IMR-90 (cell line): ENCODE results near the gene SMAD7. TPM values are rescaled to one million over a fixed set of nuclear protein-coding genes. Genes with fewer than 3 reads are reported as not detected.

Experiments
- ATAC-seq: fragments of 200-7000 bp; cut with Tn5 transposase; 2 replicates; pipeline ENCODE4 v1.9.1; 2020; ENCODE audit warnings: low read depth, mild to moderate bottlenecking, moderate library complexity
- BruUV-seq: library from RNA; stranded (reverse); fragments of 400-500 nt; replicated peaks from 2 replicates; lab custom pipeline; 2021; lab: Mats Ljungman, UMichigan
- CTCF ChIA-PET: fragments of 300-600 bp; formaldehyde crosslinking; extraction: SDS; loops from one replicate; lab custom pipeline; 2021; ENCODE audit warnings: antibody characterized with exemption; lab: Yijun Ruan, JAX
- POLR2A ChIA-PET: fragments of 300-600 bp; sonication (Branson Sonifier 250); formaldehyde crosslinking; loops from one replicate; lab custom pipeline; 2022; ENCODE audit warnings: antibody characterized with exemption; ENCODE audit not compliant: unreplicated experiment; lab: Charles Lee
- DNase-seq: peaks from one replicate; pipeline ENCODE4 v3.0.0; 2013
- H2AFZ ChIP-seq: replicated peaks from 2 replicates; pipeline ENCODE3; 2013; ENCODE audit warnings: low read length, mild to moderate bottlenecking; ENCODE audit not compliant: poor library complexity
- H2AK5ac ChIP-seq: 2 replicates; pipeline ENCODE4 v1.6.1; 2013; ENCODE audit warnings: low read depth, low read length, inconsistent platforms
- H2AK9ac ChIP-seq: replicated peaks from 2 replicates; pipeline ENCODE3; 2013; ENCODE audit warnings: mild to moderate bottlenecking, low read depth, low read length, moderate library complexity; ENCODE audit not compliant: poor library complexity
- H2BK120ac ChIP-seq: 2 replicates; pipeline ENCODE4 v1.6.1; 2013; ENCODE audit warnings: low read depth, low read length, inconsistent platforms
- H2BK15ac ChIP-seq: 3 replicates; pipeline ENCODE4 v1.6.1; 2013; ENCODE audit warnings: low read depth, low read length, inconsistent platforms
- H2BK20ac ChIP-seq: 2 replicates; pipeline ENCODE4 v1.6.1; 2013; ENCODE audit warnings: low read depth, mild to moderate bottlenecking, inconsistent platforms, low read length, moderate library complexity
- H2BK5ac ChIP-seq: 2 replicates; pipeline ENCODE4 v1.6.1; 2013; ENCODE audit warnings: mild to moderate bottlenecking, low read depth, low read length, inconsistent platforms; ENCODE audit not compliant: poor library complexity, severe bottlenecking
- H3K14ac ChIP-seq: replicated peaks from 2 replicates; pipeline ENCODE4 v1.6.1; 2013; ENCODE audit warnings: low read depth, low read length, inconsistent platforms
- H3K18ac ChIP-seq: 2 replicates; pipeline ENCODE4 v1.6.1; 2013; ENCODE audit warnings: low read depth, low read length, control low read depth
- H3K23ac ChIP-seq: 2 replicates; pipeline ENCODE4 v1.6.1; 2013; ENCODE audit warnings: low read depth, low read length, inconsistent platforms
- H3K27ac ChIP-seq: 2 replicates; pipeline ENCODE4 v1.5.1; 2013; ENCODE audit warnings: mild to moderate bottlenecking, control low read depth, low read length; ENCODE audit not compliant: insufficient read depth
- H3K27me3 ChIP-seq: 2 replicates; pipeline ENCODE4 v1.6.1; 2013; ENCODE audit warnings: low read length; ENCODE audit not compliant: control insufficient read depth, insufficient read depth
- H3K36me3 ChIP-seq: 2 replicates; pipeline ENCODE4 v1.6.1; 2013; ENCODE audit warnings: low read length, mixed read lengths; ENCODE audit not compliant: control insufficient read depth, insufficient read depth
- H3K4ac ChIP-seq: 2 replicates; pipeline ENCODE4 v1.6.1; 2013; ENCODE audit warnings: low read depth, low read length, inconsistent platforms
- H3K4me1 ChIP-seq: 2 replicates; pipeline ENCODE4 v1.6.1; 2013; ENCODE audit warnings: low read length, mixed read lengths; ENCODE audit not compliant: control insufficient read depth, insufficient read depth
- H3K4me2 ChIP-seq: 2 replicates; pipeline ENCODE4 v1.6.1; 2013; ENCODE audit warnings: low read depth, mild to moderate bottlenecking, control low read depth, low read length, moderate library complexity
- H3K4me3 ChIP-seq: 2 replicates; pipeline ENCODE4 v1.5.1; 2013; ENCODE audit warnings: low read depth, mild to moderate bottlenecking, control low read depth, low read length, moderate library complexity; ENCODE audit not compliant: insufficient read depth
- H3K56ac ChIP-seq: 2 replicates; pipeline ENCODE4 v1.6.1; 2013; ENCODE audit warnings: low read length, inconsistent platforms; ENCODE audit not compliant: insufficient read depth; ENCODE audit errors: extremely low read depth
- H3K79me1 ChIP-seq, 2 experiments: 2 replicates each; pipeline ENCODE4 v1.6.1; 2013; ENCODE audit warnings: low read length in 2 of 2, inconsistent platforms in 1 of 2, low read depth in 1 of 2
- H3K9ac ChIP-seq: 2 replicates; pipeline ENCODE4 v1.6.1; 2013; ENCODE audit warnings: low read depth, low read length, control low read depth
- H3K9me1 ChIP-seq: 2 replicates; pipeline ENCODE4 v1.6.1; 2013; ENCODE audit warnings: low read length, inconsistent platforms; ENCODE audit not compliant: insufficient read depth
- H3K9me3 ChIP-seq: 2 replicates; pipeline ENCODE4 v1.6.1; 2013; ENCODE audit warnings: low read length; ENCODE audit not compliant: control insufficient read depth, insufficient read depth
- H4K20me1 ChIP-seq: 2 replicates; pipeline ENCODE4 v1.6.1; 2013; ENCODE audit warnings: low read length, inconsistent platforms; ENCODE audit not compliant: insufficient read depth
- H4K5ac ChIP-seq: 2 replicates; pipeline ENCODE4 v1.6.1; 2013; ENCODE audit warnings: mild to moderate bottlenecking, low read depth, low read length, control low read depth
- H4K8ac ChIP-seq, 2 experiments: 2 replicates each; pipeline ENCODE4 v1.6.1; 2013; ENCODE audit warnings: low read depth in 2 of 2, low read length in 2 of 2, control low read depth in 1 of 2, inconsistent platforms in 1 of 2
- H4K91ac ChIP-seq: 2 replicates; pipeline ENCODE4 v1.6.1; 2013; ENCODE audit warnings: low read depth, low read length, inconsistent platforms; ENCODE audit not compliant: insufficient read depth
- POLR2A ChIP-seq: IDR thresholded peaks from 2 replicates; pipeline ENCODE4 v1.6.1; 2012; ENCODE audit warnings: mild to moderate bottlenecking, low read depth, low read length
- WGBS, 2 experiments: methylation state at CpG; one replicate each; pipeline versions ENCODE4 v1.1.5 to v1.1.7; 2013; ENCODE audit warnings: missing lambda C conversion rate in 2 of 2; ENCODE audit not compliant: insufficient read length in 1 of 2; ENCODE audit errors: extremely low coverage in 2 of 2; 5-methylcytosine and 5-hydroxymethylcytosine counted together
- dilution Hi-C: fragments of 300-500 bp; cut with HindIII; formaldehyde crosslinking; loops from one replicate; pipeline ENCODE4 v1.14.3; 2018; ENCODE audit warnings: low sequenced_read_pairs; ENCODE audit not compliant: unreplicated experiment
- in situ Hi-C: fragments of 300-500 bp; cut with MboI; formaldehyde crosslinking; loops from 3 replicates; pipeline ENCODE4 v1.14.3; 2019; ENCODE audit warnings: low sequenced_read_pairs, inconsistent platforms, mixed read lengths
- intact Hi-C: fragments of 100-400 bp; cut with micrococcal nuclease; formaldehyde crosslinking; loops from 2 replicates; pipeline ENCODE4 v1.10.0; 2022
- polyA plus RNA-seq, 3 experiments: library from polyadenylated mRNA; depleted of rRNA; stranded (reverse); fragments of >200 nt; gene quantifications; 2 replicates each; pipeline ENCODE4 v1.2.3, GENCODE V29; 2012; ENCODE audit warnings: low replicate concordance in 1 of 3
- total RNA-seq: library from RNA; depleted of rRNA; stranded (reverse); fragments of >200 nt; gene quantifications from 2 replicates; pipeline ENCODE4 v1.2.3, GENCODE V29; 2012

Gene SMAD7
- total and polyA plus RNA-seq, 2 of the 4 experiments (the other 2 are of a cell fraction) = 15.8 to 17.6 TPM

- Histone ChIP-seq H2AK9ac (no peak overlapping the region), H3K27ac (peak overlapping the region; percentile 65; the same call in 1 of the 2 replicates), H2BK120ac (peak overlapping the region; percentile 11; the same call in 1 of the 2 replicates), H2BK20ac (no peak overlapping the region), H3K4me3 (no peak overlapping the region), H2AFZ (peak overlapping the region; percentile 9), H3K18ac (peak overlapping the region; percentile 85; the same call in 1 of the 2 replicates), H3K79me1 (no peaks in the 10 kb centered on the region), H3K27me3 (peaks cover 9% of the 10 kb centered on the region), H4K8ac (peak overlapping the region in 1 of 2 experiments; percentile 35; a peak in 1 of 4 replicates), H3K4me2 (no peak overlapping the region), H3K9me3 (no peaks in the 10 kb centered on the region), H2BK5ac (no peak overlapping the region), H4K20me1 (no peaks in the 10 kb centered on the region), H3K4ac (peak overlapping the region; percentile 10; the same call in 1 of the 2 replicates), H2BK15ac (peak overlapping the region; percentile 8; the same call in 1 of the 3 replicates), H3K56ac (no peak overlapping the region), H2AK5ac (peak overlapping the region; percentile 29), H3K14ac (no peak overlapping the region), H3K9ac (no peak overlapping the region; the same call in 1 of the 2 replicates), H3K4me1 (peaks cover 19% of the 10 kb centered on the region), H3K36me3 (no peaks in the 10 kb centered on the region), H4K5ac (peak overlapping the region; percentile 51; the same call in 1 of the 2 replicates), H3K23ac (no peak overlapping the region), H3K9me1 (peaks cover 4% of the 10 kb centered on the region; the same call in 1 of the 2 replicates), H4K91ac (no peak overlapping the region; the same call in 1 of the 2 replicates)
- intact Hi-C loops (no loop called here), dilution Hi-C loops (no loop called here), in situ Hi-C loops (no loop called here)
- DNase-seq (no peak), ATAC-seq (peak; percentile 41)
- POLR2A ChIA-PET = interaction anchor here (0.6 kb wide), 1 partner anchor 523 kb away, joined by 3 read pairs; the partner anchor contains the start of gene C18orf32
- TF ChIP-seq POLR2A = no peak
- BruUV-seq = no TSS peak
- 67% methylated on average over 5 of the region's 10 CpGs; no CpG with 5 or more reads in 1 of the 2 experiments for WGBS, 2 experiments
- CTCF ChIA-PET = no interaction called here
Measured at GRCh38 chr18:48963586-48964470, 13.1 kb upstream of the SMAD7 start.
